Measurements from ENCODE around the gene MLLT10. TPM values are rescaled to one million over a fixed set of nuclear protein-coding genes. Genes with fewer than 3 reads are reported as not detected.

The MLLT10 gene
- total RNA-seq, 1 donor: 37.6 TPM

- Histone ChIP-seq H3K4me1 (ENCODE audit: insufficient read depth, low read length) (peaks cover 15% of the 10 kb centered on the region), H3K36me3 (ENCODE audit: insufficient read depth, low read length) (no peaks in the 10 kb centered on the region), H3K4me2 (ENCODE audit: insufficient read depth, low read length) (peak overlapping the region; percentile 92), H3K27ac (ENCODE audit: low read depth, low read length) (peak overlapping the region; percentile 64), H3K4me3 (ENCODE audit: insufficient read depth, low read length) (peak overlapping the region; percentile 82), H3K79me2 (ENCODE audit: insufficient read depth, low read length) (no peaks in the 10 kb centered on the region), H2AFZ (ENCODE audit: low read length) (peak overlapping the region; percentile 77), H3K27me3 (ENCODE audit: insufficient read depth, low read length) (no peaks in the 10 kb centered on the region), H4K20me1 (ENCODE audit: insufficient read depth, low read length) (no peaks in the 10 kb centered on the region), H3K9me3 (ENCODE audit: low read depth, low read length) (no peaks in the 10 kb centered on the region)
- TF ChIP-seq CTCF (IDR thresholded peaks at IDR 0.05; ENCODE audit: extremely low read depth, low read depth, low read length): no peak
- no peak for DNase-seq (ENCODE audit: insufficient read length, low spot score, missing footprints)
Observed at GRCh38 chr10:21528236-21529031, 5.6 kb upstream of the MLLT10 start.

DNA sequence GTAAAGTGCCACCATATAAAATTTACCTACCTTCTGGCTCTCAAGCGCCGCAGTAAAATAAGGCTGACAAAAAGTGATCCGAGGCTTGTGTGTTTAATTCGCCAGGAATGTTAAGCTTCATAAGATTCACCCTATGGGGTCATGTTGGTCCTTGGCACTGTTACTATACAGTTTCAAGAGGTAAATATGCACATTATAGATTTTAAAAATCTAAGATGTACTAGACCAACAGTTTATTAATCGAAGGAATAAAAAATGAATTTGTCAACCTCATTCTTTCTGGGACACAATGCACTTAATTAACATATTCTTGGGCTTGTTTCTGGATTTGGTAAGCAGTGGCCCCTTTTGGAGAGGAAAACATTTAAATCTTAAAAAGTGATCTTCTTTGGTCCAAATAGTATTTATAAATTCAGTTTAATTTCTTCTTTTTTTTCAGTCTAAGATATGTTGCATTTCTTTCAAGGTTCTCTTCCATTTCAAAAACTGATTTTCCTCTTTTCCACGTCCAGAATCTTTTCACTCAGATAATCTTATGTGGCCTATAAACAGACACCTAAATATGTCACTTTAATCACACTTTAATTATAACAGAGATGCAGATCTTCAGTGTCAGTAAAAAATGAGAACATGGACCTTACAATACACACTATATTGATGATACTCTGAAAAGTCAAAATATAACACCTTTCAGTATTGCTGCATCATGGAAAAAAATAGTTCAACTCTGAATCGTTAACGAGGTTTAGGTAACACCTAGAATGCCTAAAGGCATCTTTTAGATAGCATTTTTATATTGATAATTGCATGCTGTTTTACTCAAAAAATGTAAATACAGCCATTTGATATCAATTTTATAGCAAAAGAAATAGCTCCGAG, 4.8 kb upstream of the MLLT10 start:
- peak; percentile 36 for DNase-seq (ENCODE audit: insufficient read length, low spot score, missing footprints)
- Histone ChIP-seq H3K4me1 (ENCODE audit: insufficient read depth, low read length) (peaks cover 16% of the 10 kb centered on the region), H4K20me1 (ENCODE audit: insufficient read depth, low read length) (no peaks in the 10 kb centered on the region), H3K27me3 (ENCODE audit: insufficient read depth, low read length) (no peaks in the 10 kb centered on the region), H3K27ac (ENCODE audit: low read depth, low read length) (no peak overlapping the region), H2AFZ (ENCODE audit: low read length) (no peak overlapping the region), H3K79me2 (ENCODE audit: insufficient read depth, low read length) (no peaks in the 10 kb centered on the region), H3K36me3 (ENCODE audit: insufficient read depth, low read length) (no peaks in the 10 kb centered on the region), H3K4me2 (ENCODE audit: insufficient read depth, low read length) (peak overlapping the region; percentile 92), H3K9me3 (ENCODE audit: low read depth, low read length) (no peaks in the 10 kb centered on the region), H3K4me3 (ENCODE audit: insufficient read depth, low read length) (no peak overlapping the region)
- TF ChIP-seq CTCF (IDR thresholded peaks at IDR 0.05; ENCODE audit: extremely low read depth, low read depth, low read length): no peak

GRCh38 chr10:21530168-21530567, 3.9 kb upstream of the MLLT10 start:
- no peak for TF ChIP-seq CTCF (IDR thresholded peaks at IDR 0.05; ENCODE audit: extremely low read depth, low read depth, low read length)

DNA sequence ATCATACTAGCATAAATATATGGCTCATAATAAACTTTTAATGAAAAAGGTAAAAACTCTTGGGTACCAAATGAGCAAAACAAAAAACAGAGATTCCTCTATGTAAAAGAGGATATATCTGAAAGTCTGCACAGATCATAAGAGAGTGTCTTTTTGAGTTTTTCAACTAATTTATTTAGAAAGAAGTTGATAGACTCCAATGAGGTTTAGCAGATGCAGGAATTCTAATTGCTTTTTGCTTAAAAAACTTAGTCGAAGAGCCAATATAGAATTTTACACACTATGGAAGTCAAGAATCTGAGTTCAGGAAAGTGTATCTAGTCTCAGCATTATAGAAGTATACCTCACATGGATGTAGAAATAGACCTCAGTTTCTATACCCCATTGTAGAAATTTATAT, 3.4 kb upstream of the MLLT10 start:
- no peak overlapping the region for H3K27ac ChIP-seq (ENCODE audit: low read depth, low read length)
- no peak for TF ChIP-seq CTCF (IDR thresholded peaks at IDR 0.05; ENCODE audit: extremely low read depth, low read depth, low read length)
- peaks cover 4% of the 10 kb centered on the region for H4K20me1 ChIP-seq (ENCODE audit: insufficient read depth, low read length)
- no peaks in the 10 kb centered on the region for H3K9me3 ChIP-seq (ENCODE audit: low read depth, low read length)
- no peak overlapping the region for H3K4me2 ChIP-seq (ENCODE audit: insufficient read depth, low read length)
- H2AFZ ChIP-seq (ENCODE audit: low read length): no peak overlapping the region
- no peak for DNase-seq (ENCODE audit: insufficient read length, low spot score, missing footprints)
- peaks cover 19% of the 10 kb centered on the region for H3K4me1 ChIP-seq (ENCODE audit: insufficient read depth, low read length)
- no peaks in the 10 kb centered on the region for H3K27me3 ChIP-seq (ENCODE audit: insufficient read depth, low read length)
- H3K36me3 ChIP-seq (ENCODE audit: insufficient read depth, low read length): no peaks in the 10 kb centered on the region
- no peak overlapping the region for H3K4me3 ChIP-seq (ENCODE audit: insufficient read depth, low read length)
- H3K79me2 ChIP-seq (ENCODE audit: insufficient read depth, low read length): peaks cover 8% of the 10 kb centered on the region

More at GRCh38 chr10:21530168-21530567, 3.9 kb upstream of the MLLT10 start:
- H3K36me3 ChIP-seq (ENCODE audit: insufficient read depth, low read length): no peaks in the 10 kb centered on the region
- no peak for DNase-seq (ENCODE audit: insufficient read length, low spot score, missing footprints)
- H3K9me3 ChIP-seq (ENCODE audit: low read depth, low read length): no peaks in the 10 kb centered on the region
- H3K27ac ChIP-seq (ENCODE audit: low read depth, low read length): no peak overlapping the region
- no peaks in the 10 kb centered on the region for H4K20me1 ChIP-seq (ENCODE audit: insufficient read depth, low read length)
- no peaks in the 10 kb centered on the region for H3K27me3 ChIP-seq (ENCODE audit: insufficient read depth, low read length)
- H3K4me2 ChIP-seq (ENCODE audit: insufficient read depth, low read length): no peak overlapping the region
- H3K79me2 ChIP-seq (ENCODE audit: insufficient read depth, low read length): peaks cover 3% of the 10 kb centered on the region
- H2AFZ ChIP-seq (ENCODE audit: low read length): no peak overlapping the region
- no peak overlapping the region for H3K4me3 ChIP-seq (ENCODE audit: insufficient read depth, low read length)
- H3K4me1 ChIP-seq (ENCODE audit: insufficient read depth, low read length): peaks cover 16% of the 10 kb centered on the region

Measured in osteoblast (primary cell).